Breast epithelium (tissue), 3 donors: ENCODE results near the gene BPIFB3.

ENCODE experiments used
- POLR2A ChIP-seq: fragments of 450-650 bp; IDR thresholded peaks from one replicate; pipeline ENCODE4 v1.6.1; 2016; ENCODE audit warnings: antibody characterized with exemption, mild to moderate bottlenecking, moderate library complexity
- POLR2AphosphoS5 ChIP-seq, 3 donors: sonication (generic); formaldehyde crosslinking; IDR thresholded peaks; one replicate each; pipeline ENCODE4 v1.6.1; 2017; ENCODE audit warnings: antibody characterized with exemption in 3 of 3
- TF ChIP-seq, protein P1 (sequence below), 3 donors: fragments of 450-650 bp; IDR thresholded peaks; one replicate each; pipeline ENCODE4 v1.5.1; 2016 to 2017; ENCODE audit warnings: antibody characterized with exemption in 3 of 3, mild to moderate bottlenecking in 3 of 3, moderate library complexity in 3 of 3

DNA sequence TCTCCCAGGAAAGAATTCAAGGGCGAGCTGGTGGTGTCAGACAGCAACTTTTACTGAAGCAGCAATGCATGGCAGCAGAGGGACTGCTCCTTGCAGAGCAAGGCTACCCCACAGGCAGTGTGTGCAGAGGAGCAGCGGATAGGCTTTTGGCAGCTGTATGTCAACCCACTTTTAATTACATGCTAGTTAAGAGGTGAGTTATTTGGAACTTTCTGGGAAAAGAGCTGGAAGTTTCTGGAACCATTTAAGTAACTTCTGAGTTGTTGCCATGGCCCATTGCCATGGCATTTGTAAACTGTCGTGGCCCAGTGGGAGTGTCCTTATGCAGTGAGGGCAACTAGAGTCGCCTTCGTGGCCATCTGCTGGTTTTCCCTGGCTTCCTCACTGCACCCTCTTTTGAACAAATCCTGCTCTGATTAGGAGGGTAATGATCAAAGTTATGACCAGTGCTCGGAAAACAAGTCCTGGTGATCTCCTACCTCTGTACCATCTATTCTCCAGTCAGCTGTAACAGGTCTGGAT lies 59.7 kb downstream of the BPIFB3 start:
- TF ChIP-seq, protein P1, sequence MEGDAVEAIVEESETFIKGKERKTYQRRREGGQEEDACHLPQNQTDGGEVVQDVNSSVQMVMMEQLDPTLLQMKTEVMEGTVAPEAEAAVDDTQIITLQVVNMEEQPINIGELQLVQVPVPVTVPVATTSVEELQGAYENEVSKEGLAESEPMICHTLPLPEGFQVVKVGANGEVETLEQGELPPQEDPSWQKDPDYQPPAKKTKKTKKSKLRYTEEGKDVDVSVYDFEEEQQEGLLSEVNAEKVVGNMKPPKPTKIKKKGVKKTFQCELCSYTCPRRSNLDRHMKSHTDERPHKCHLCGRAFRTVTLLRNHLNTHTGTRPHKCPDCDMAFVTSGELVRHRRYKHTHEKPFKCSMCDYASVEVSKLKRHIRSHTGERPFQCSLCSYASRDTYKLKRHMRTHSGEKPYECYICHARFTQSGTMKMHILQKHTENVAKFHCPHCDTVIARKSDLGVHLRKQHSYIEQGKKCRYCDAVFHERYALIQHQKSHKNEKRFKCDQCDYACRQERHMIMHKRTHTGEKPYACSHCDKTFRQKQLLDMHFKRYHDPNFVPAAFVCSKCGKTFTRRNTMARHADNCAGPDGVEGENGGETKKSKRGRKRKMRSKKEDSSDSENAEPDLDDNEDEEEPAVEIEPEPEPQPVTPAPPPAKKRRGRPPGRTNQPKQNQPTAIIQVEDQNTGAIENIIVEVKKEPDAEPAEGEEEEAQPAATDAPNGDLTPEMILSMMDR (IDR thresholded peaks at IDR 0.05): no peak
- no peak for TF ChIP-seq POLR2A
- TF ChIP-seq POLR2AphosphoS5 (IDR thresholded peaks at IDR 0.05): no peak
